ENCODE measurements around the gene ATP6V1F. TPM values are rescaled to one million over a fixed set of nuclear protein-coding genes. Genes with fewer than 3 reads are reported as not detected.

The ATP6V1F gene
- total RNA-seq, 4 donors from 2014 or later: 49.6 to 109 (median 86.6) TPM

- peak in 1 of 6 experiments; percentile 19 for TF ChIP-seq CTCF (IDR thresholded peaks at IDR 0.05)
- TF ChIP-seq POLR2A (IDR thresholded peaks at IDR 0.05): no peak
- H3K36me3 ChIP-seq: no peaks in the 10 kb centered on the region
- H3K9me3 ChIP-seq: no peaks in the 10 kb centered on the region
- WGBS, 2 donors: 57 to 94% methylated on average over 7 to 25 of the region's 67 CpGs
- DNase-seq: peak; percentile 48 to 62
- intact Hi-C loops (cut with DNase I): no loop called here
- peaks cover 8 to 23% of the 10 kb centered on the region in 2 donors for H3K4me1 ChIP-seq
- peak overlapping the region in 1 of 3 donors; percentile 26 for H3K4me3 ChIP-seq (replicated peaks in 1 of 3)
- no peak overlapping the region for H3K27ac ChIP-seq
- no peaks in the 10 kb centered on the region for H3K27me3 ChIP-seq
Measured at GRCh38 chr7:128890306-128891109, 27.9 kb downstream of the ATP6V1F start.

- no peaks in the 10 kb centered on the region for H3K9me3 ChIP-seq
- peak; percentile 85 to 86 for DNase-seq
- 20 to 26% methylated on average over 2 to 7 of the region's 41 CpGs for WGBS, 2 donors
- no peaks in the 10 kb centered on the region for H3K36me3 ChIP-seq
- H3K27ac ChIP-seq: peak overlapping the region in 1 of 3 donors; percentile 17
- peak overlapping the region in 1 of 3 donors; percentile 26 for H3K4me3 ChIP-seq (replicated peaks in 1 of 3)
- no peak for TF ChIP-seq POLR2A (IDR thresholded peaks at IDR 0.05)
- TF ChIP-seq CTCF (IDR thresholded peaks at IDR 0.05): peak in 1 of 6 experiments; percentile 6
- H3K27me3 ChIP-seq: no peaks in the 10 kb centered on the region
- H3K4me1 ChIP-seq: peaks cover 8 to 23% of the 10 kb centered on the region in 2 donors
- intact Hi-C loops (cut with DNase I): no loop called here
Measured at GRCh38 chr7:128891110-128891941, 28.7 kb downstream of the ATP6V1F start.

GRCh38 chr7:128891942-128892269 is 29.2 kb downstream of the ATP6V1F start:
- H3K36me3 ChIP-seq: no peaks in the 10 kb centered on the region
- TF ChIP-seq POLR2A (IDR thresholded peaks at IDR 0.05) (no peak), CTCF (IDR thresholded peaks at IDR 0.05) (no peak)
- WGBS, 2 donors: 34 to 60% methylated on average over 11 of the region's 11 CpGs
- H3K27ac ChIP-seq: peak overlapping the region in 1 of 3 donors; percentile 17
- DNase-seq: no peak
- intact Hi-C loops (cut with DNase I): no loop called here
- H3K27me3 ChIP-seq: no peaks in the 10 kb centered on the region
- no peaks in the 10 kb centered on the region for H3K9me3 ChIP-seq
- H3K4me3 ChIP-seq (replicated peaks in 1 of 3): no peak overlapping the region
- H3K4me1 ChIP-seq: peaks cover 8 to 23% of the 10 kb centered on the region in 2 donors

- peaks cover 8 to 23% of the 10 kb centered on the region in 2 donors for H3K4me1 ChIP-seq
- H3K27me3 ChIP-seq: no peaks in the 10 kb centered on the region
- H3K9me3 ChIP-seq: no peaks in the 10 kb centered on the region
- peak overlapping the region in 1 of 3 donors; percentile 17 for H3K27ac ChIP-seq
- intact Hi-C loops (cut with DNase I): no loop called here
- 76 to 79% methylated on average over 12 to 13 of the region's 13 CpGs for WGBS, 2 donors
- TF ChIP-seq POLR2A (IDR thresholded peaks at IDR 0.05) (no peak), CTCF (IDR thresholded peaks at IDR 0.05) (no peak)
- DNase-seq: peak; percentile 43 to 45
- no peak overlapping the region for H3K4me3 ChIP-seq (replicated peaks in 1 of 3)
- no peaks in the 10 kb centered on the region for H3K36me3 ChIP-seq
Measured at GRCh38 chr7:128892521-128893250, 30.0 kb downstream of the ATP6V1F start.

Data from thyroid gland (tissue), 4 donors.